Fibroblast of peridontal ligament (primary cell): ENCODE measurements around the gene CCDC183.
"Not testable (repeated sequence)": the region's sequence is repeated elsewhere in the genome, so short reads cannot be mapped to it uniquely, and the experiment has no call there.

Experiments used
- DNase-seq: peaks from one replicate; pipeline ENCODE4 v3.0.0-alpha.2; 2010; ENCODE audit errors: extremely low read depth

CCDC183 gene

DNA sequence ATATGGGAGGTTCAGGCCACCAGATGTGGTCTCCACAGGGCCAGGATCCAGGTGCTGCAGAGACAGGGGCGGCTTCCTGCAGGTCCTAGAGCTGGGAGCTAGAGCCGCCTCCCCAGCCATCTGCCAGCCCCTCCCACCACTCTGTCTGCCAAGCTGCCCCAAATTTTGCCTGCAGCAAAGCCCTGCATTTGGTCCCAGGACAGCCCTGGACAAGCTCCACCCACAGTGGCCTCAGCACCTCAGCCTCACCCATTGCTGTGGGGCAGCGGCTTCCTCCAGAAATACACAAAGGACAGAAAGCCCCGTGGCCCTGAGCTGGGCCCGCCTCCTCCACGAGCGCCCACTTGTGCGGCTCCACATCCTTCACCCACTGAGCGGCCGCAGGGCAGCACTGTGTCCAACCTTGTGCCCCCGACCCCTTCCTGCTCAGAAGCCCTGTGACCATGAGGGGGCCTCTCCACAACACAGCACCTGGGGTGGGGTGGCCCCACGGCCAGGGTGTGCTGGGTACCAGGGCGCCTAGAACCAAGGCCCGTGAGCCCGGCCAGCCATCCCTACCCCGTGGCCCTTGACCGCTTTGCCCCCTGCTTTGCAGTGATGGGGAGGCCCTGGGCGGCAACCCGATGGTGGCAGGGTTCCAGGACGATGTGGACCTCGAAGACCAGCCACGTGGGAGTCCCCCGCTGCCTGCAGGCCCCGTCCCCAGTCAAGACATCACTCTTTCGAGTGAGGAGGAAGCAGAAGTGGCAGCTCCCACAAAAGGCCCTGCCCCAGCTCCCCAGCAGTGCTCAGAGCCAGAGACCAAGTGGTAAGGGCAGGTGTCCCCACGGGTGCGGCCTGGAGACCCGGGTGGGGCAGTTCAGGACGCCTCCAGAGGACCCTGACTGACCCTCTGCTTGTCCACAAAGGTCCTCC is 42.4 kb downstream of the CCDC183 start:
- no peak for DNase-seq

GRCh38 chr9:136839229-136840139 is 43.3 kb downstream of the CCDC183 start:
- DNase-seq = no peak

GRCh38 chr9:136840140-136840876 is 44.2 kb downstream of the CCDC183 start:
- DNase-seq = no peak

DNA sequence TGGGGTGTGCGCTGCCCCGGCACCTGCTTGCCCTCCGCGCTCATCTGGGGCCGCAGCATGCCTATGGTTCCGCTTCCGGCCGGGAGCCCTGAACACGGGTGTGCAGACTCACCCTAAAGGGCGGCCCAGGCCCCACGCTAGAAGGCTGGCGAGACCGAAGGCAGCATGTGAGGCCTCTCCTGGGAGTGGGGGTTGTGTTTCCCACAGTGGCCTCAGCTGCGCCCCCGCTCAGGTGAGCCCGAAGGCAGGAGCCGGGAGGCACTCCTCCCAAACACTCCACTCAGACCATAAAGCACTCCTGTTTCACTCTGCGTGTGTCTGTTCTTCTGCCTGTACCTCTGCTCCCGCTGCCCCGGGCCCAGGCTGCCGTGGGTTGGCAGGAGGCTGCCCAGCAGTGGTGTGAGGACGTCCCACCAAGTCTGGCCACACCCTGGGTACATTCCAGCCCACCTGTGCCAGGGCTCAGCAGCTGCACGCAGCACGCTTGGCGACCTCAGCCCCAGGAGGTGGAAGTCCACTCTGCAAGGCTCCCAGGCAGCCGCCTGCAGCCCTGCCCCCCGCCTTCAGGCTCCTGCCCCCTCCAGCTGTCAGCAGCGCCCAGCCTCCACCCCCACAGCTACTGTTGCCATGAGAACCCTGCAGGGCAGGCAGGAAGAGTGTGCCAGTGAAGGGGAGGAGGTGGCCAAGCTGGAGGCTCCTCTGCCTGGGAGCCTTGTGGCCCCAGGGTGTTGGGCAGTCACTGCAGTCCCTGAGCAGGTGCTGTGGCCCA is 44.9 kb downstream of the CCDC183 start:
- DNase-seq = peak; percentile 32

- not testable (repeated sequence) for DNase-seq
These were observed 45.7 kb downstream of the CCDC183 start for GRCh38 chr9:136841646-136842379.

- DNase-seq = peak; percentile 65
These were observed 46.3 kb downstream of the CCDC183 start, which contains the start of gene AJM1 for GRCh38 chr9:136842380-136842948. TSS of gene AJM1 (plus strand) at chr9:136842478. CDS start at chr9:136844415, 1,937 bp downstream.

- DNase-seq = not testable (repeated sequence)
These were observed 47.1 kb downstream of the CCDC183 start for GRCh38 chr9:136843159-136843800.

- not testable (repeated sequence) for DNase-seq
These were observed 47.9 kb downstream of the CCDC183 start for GRCh38 chr9:136843801-136844740.

- no peak for DNase-seq
These were observed 48.8 kb downstream of the CCDC183 start for GRCh38 chr9:136844761-136845464.

DNA sequence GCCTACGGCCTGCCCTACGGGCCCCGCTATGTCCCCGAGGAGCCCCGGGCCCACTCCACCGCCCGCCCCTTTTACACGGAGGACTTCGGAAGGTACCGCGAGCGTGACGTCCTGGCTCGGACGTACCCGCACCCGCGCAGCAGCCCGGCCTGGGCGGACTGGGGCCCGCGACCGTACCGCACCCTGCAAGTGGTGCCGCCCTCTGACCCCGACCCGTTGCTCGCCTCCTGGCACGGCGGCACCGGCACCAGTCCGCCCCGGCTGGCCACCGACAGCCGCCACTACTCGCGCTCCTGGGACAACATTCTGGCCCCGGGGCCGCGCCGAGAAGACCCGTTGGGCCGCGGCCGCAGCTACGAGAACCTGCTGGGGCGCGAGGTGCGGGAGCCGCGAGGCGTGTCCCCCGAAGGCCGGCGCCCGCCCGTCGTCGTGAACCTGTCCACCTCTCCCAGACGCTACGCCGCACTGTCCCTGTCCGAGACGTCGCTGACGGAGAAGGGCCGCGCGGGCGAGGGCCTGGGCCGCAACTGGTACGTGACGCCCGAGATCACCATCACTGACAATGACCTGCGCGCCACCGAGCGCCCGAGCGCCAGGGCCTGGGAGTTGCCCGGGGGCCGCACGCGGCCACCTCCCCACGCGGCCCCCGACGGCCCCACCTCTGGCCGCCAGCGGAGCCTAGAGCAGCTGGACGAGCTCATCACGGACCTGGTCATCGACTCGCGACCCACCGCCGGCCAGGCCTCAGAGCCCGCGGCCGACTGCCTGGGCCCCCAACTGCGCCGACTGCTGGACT is 49.5 kb downstream of the CCDC183 start:
- no peak for DNase-seq

DNA sequence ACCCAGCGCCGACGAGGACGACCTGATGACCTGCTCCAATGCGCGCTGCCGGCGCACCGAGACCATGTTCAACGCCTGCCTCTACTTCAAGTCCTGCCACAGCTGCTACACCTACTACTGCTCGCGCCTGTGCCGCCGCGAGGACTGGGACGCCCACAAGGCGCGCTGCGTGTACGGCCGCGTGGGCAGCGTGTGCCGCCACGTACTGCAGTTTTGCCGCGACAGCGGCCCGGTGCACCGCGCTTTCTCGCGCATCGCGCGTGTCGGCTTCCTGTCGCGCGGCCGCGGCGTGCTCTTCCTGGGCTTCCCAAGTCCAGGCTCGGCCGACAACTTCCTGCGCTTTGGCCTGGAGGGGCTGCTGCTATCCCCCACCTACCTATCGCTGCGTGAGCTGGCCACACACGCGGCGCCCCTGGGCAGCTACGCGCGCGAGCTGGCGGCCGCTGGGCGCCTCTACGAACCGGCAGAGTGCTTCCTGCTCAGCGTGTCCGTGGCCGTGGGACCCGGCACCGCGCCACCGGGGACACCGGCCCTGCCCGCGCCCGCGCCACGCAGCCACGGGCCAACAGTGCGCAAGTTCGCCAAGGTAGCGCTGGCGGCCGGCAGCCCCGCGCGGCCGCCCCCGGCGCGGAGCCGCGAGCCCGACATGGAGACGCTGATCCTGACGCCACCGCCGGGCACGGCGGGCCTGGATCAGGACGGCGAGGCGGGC is 50.4 kb downstream of the CCDC183 start:
- DNase-seq = no peak

- DNase-seq = peak; percentile 52
These were observed 51.1 kb downstream of the CCDC183 start for GRCh38 chr9:136847088-136847825.

DNA sequence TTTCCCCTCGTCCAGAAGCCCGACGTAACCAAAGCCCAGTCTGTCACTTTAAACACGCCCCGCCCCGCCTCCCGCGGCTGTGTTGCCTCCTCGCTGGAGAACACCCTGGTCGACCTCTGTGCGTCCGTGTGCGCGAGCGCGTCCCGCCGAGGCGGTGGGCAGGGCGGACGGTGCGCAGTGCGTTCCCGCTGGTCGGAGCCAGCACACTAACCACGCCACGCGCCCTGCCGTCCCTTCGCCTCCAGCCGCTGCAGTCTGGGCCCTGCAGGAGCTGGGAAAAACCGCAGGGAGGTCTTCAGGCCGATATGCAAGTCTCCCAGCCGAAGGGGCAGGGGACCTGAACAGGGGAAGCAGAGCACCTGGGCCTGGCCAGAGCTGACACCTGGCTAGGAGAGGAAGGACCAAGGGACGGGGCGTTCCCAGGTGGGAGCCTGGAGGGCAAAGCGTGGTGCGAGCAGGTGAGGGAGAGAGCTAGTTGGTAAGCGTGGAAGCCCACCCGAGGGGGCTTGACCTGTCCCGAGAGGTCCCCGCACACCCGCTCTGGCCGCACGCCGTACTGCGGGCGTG is 51.8 kb downstream of the CCDC183 start:
- DNase-seq = peak; percentile 72

DNA sequence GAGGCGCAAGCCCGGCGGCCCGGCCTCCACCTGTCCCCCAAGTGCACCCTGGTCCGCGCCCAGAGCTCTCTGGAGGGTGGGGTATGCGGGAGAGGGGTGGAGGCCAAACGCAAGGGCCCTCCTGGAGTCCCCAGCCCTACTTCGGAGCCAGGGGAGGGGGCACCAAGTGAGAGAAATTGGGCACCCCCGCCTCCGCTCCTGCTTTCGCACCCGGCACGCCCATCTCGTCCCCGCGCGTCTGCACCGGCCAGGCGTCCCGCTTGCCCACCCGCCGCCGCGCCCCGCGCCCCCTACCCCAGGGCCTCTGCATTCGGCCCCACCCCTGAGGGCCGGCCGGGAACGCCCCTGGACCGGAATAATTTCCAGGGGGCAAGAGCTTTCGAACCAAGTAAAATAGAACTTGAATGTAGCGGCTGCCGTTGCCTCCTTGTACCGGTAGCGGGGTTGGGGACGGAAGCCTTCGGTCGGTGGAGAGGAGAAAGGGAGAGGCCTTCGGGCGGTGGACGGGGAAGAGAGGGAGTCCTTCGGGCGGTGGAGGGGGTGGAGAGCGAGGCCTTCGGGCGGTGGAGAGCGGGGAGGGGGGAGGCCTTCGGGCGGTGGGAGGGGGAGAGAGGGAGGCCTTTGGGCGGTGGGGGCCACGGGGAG is 52.4 kb downstream of the CCDC183 start:
- DNase-seq = no peak
